ENCODE data around the gene PREX1.

PREX1 gene

DNA sequence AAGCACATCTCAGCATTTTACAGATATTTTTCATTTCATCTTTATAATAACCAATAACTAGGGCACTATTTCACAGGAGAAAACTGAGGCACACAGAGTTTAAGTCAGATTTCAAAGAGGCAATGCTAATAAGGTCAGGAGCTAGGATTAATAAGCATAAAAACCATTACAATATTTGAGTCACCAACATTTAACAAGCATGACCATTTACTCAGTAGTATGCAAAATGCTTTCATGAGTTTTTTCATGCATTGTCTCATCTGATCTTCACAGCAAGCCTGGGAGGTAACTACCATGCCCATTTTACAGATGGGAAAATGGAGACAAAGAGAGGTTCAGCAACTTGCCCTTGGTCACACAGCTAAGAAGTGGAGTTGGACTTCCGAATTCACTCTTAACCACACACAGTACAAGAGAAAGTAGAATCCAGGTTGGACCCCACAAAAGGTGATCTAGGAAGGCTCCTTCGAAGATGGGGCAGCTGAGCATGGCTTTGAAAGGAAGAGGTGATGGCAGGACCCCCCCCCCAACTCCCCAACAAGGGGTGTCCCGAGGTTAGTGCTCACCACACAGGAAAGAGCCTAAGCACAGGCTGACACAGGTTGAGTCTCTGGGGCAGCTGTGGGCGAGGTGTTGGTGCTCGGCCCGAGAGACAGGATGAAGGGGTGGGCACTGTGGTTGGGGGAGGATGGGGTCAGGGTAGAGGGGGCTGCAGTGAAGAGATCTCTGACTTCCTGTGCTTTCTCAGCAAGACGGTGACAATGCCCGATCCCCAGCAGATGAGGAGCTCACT is 108.8 kb downstream of the PREX1 start:
- DNase-seq (ENCODE audit: low read depth), result peak; percentile 30

DNA sequence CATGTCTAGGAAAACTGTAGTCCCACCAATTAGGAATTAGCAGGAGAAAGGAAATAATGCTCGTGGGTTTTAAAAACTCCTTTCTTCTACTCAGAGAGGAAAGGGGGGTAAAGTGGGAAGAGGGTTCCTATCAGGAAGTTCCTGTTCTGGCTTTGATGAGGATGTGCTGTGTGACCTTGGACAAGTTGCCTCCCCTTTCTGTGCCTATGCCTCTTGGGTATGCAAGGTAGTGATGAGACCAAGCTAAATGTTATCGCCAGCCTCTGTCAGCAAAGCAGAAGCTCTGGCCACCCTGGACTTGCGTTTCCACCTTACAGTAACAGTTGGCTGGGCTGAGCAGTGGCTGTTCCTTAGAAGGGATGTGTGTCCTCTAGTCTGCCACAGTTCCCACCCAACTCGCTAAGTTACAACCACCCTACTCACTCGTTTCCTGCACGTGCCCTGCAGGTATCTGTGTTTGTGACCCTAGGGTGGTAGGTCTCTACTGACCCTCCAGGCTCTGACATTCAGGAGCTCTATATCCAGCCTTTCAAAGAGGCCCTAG is 110.0 kb downstream of the PREX1 start:
- DNase-seq (ENCODE audit: low read depth), result no peak

DNA sequence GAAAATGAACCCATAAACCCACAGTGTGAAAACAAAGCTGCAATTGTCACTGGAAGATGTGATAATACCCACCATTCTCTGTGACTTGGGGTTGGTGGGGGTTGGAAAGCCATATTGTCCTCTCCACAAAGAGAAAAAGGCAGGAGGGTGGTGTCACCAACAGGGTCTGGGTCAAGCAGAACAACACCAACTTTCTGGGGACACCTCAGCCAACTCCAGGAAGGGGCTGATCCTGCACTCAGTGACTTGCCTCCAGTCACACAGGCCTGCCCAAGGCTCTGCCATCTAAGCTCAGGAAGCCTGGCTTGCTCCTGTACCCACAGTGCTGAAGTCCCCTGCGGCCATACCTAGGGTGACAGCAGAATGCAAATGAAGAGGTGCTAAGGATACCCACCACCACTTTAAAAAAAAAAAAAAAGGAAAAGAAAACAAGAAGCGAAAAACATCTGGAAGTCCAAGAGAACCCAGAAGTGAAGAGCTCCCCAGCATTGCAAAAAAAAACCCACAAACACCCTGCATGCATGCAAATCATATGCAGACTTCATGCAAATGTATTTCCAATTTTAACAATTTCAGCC is 110.6 kb downstream of the PREX1 start:
- DNase-seq (ENCODE audit: low read depth), result no peak

DNA sequence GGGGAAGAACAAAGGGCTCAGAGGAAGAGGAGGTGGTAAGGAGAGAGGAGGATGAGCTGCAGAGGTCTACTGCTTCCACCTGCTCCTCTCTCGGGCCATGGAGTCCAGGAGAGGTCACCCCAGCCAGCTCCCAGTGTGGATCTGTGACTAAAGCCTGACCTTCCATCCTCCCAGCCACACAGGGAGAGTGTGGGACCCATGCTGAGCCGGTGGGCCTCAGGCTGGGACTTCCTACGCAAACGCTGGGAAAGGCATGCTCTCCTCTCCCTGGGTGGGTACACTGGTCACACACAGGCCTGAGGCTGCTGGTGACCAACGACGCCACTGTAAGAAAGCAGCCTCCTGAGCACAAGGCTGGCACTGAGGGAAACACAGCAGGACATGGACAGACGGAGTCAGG is 111.3 kb downstream of the PREX1 start:
- DNase-seq (ENCODE audit: low read depth), result no peak

DNA sequence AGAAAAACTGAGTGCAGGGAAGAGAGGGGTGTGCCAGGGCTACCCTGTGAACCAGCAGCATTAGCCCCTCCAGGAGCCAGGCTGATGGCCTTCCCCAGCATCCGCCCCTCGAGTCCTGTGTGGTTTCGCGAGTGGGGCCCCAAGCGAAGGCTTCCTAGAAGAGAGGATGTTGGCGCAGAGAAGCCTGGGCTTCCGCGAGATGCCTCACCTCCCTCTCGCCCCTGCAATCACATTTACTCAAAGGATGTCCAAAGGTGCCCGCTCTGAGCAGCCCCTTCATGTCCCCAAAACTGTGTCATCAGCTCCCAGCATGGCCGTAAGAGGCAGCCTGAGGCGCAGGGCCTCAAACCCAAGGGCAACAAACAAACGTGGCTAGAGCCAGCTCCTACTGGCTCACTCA is 111.7 kb downstream of the PREX1 start:
- peak; percentile 30 for DNase-seq (ENCODE audit: low read depth)

DNA sequence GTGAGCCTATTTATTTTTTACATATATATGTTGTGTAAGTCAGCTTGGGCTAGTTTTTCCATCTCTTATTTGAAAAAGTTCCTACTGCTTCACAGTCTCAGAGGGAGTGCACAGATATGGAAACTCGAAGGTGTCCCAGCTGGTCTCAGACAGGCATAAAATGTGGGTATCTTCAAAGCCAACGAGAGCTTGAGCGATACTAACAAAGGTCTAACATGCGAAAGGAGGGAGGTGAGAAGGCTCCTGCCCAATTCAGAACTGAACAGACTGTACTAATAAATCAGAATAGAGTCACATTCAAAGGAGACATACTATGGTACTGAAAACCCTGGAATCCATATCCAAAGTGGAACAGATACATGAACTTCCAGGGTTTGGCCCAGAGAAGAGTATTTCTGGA is 113.0 kb downstream of the PREX1 start:
- no peak for DNase-seq (ENCODE audit: low read depth)

DNA sequence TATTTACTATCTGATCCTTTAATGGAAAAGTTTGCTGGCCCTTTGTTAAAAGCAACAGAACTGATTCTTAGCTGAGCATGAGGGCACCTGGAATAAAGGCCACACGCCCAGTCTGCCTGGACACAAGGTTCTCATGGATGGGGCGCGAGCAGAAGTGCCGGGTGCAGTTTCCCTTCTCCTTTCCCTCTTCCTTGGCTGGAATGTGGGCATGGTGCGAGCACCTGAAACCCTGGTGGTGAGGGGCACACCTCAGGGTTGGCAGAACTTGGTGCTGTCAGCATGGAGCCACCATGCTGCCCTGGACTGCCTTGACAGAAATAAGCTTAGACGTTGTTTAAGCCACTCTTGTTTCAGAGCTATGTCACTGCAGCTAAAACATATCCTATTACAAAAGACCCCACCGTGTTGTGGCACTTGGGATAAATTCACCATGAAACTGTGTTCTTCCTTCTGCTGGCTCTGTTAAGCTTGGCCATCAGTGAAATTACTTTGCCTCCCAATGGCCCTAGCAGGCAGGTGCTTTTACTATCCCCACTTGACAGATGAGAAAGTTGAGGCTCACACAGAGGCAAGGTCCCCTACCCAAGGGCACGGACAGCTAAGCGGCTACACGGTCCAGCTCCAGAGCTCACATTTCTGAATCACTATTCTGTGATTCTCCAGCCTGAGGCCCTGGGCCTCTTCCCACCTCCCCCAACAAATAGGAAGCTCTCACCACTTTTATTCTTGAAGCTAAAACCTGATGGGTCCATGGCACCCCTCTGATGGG is 115.9 kb downstream of the PREX1 start:
- no peak for DNase-seq (ENCODE audit: low read depth)

DNA sequence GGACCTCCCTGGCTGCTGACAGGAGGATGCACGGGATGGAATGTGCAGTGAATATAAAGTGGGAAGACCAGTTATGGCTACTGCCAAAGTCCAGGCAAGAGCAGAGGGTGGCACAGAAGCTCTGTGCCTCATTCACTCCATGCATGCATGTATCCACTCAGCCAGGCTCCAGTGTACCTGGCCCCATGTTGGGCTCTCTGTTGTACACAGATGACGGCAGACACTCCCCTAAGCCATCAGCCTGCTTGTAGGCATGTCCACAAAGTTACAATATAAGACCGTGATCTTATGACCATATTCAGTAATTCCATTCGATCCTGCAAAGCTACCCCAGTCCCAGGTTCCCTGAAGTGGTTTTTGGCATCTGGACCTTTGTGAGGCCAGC is 116.8 kb downstream of the PREX1 start:
- DNase-seq (ENCODE audit: low read depth), result no peak

DNA sequence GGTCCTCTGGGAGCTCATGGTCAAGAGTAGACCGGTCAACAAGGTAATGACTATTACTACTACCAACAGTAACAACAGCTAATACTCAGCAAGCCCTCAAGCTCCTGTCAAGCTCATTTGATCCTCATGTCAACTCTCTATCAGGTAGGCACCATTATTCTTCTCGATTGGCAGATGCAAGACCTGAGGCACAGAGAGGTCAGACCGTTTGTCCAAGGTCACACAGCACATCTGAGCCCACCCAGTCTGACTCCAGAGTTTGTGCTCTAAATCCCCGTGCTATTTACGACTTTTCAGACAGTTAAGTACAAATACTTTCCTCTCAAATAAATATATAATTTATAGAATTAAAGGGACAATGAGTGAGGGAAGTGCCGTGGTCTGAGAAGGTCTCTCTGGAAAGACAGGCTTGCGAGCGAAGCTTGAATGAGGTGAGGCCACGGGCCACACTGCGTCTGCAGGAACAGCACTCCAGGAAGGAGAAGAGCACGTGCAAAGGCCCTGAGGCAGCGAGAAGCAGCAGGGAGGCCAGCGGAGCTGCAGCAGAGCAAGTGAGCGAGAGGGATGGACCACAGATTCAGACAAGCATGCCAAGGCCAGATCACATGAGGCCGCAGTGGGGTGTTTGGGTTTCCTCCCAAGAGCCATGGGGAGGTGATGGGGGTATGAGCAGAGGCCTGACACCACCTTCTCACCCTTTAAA is 117.3 kb downstream of the PREX1 start:
- no peak for DNase-seq (ENCODE audit: low read depth)

DNA sequence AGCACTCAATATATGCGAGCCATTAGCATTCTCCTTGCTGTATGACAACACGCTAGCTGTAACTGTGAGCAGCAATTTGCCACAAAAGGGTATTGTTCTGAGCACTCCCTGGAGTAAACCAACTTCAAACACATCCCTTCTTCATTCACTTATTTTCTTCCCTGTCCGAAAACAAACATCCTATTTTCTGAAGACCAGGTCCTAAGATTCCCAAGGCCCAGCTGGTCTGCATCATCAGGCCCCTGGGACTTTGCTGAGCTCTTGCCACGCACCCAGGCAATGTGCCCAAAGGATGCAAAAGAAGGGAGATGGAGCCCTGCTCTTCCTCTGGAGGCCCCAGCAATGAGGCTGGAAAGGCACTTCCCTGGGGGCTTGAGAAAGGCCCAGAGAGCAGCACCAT is 118.1 kb downstream of the PREX1 start:
- DNase-seq (ENCODE audit: low read depth), result no peak

DNA sequence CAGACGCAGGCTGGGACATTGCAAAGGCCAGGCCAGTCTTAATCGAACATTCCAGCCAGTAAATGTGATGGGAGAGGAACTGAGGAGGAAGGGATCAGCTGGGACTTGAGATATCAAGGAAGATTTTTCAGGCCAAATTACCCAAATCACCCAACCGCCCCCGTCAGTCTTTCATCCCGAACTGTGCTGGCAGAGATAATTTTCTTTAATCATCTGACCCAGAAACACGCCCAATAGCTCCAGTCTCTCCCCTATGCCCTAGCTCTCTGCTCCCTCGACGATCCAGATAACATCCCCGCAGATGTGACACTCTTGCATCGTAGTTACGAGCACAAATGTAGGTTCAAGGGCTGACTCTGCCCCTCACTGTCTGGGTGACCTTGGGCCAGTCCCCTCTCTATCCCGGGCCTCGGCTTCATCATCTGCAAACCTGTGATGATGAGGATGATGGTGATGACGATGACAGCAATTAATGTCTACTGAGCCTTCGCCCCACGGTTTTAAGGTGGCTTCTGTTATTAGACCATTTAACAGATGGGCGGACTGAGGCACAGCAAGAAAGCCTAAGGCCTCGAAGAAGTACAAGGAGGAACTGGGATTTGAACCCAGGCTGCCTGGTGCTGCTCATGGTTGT is 118.6 kb downstream of the PREX1 start:
- DNase-seq (ENCODE audit: low read depth), result no peak

DNA sequence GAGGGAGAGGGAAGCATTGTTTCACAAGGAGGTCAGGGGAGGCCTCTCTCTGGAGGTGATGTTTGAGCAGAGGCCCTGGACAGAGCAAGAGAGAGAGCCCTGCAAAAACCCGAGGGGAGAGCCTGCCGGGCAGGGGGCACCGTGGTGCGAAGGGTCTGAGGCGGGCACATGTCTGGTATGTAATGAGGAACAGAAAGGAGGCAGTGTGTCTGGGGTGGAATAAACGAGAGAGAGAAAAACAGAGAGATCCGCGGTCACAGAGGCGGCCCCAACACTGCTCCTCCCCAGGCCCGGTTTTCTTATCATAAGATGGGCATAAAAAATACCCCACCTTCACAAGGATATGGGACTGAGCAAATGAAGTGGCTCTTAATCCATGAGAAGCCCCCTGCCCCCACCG is 119.2 kb downstream of the PREX1 start:
- DNase-seq (ENCODE audit: low read depth), result no peak

DNA sequence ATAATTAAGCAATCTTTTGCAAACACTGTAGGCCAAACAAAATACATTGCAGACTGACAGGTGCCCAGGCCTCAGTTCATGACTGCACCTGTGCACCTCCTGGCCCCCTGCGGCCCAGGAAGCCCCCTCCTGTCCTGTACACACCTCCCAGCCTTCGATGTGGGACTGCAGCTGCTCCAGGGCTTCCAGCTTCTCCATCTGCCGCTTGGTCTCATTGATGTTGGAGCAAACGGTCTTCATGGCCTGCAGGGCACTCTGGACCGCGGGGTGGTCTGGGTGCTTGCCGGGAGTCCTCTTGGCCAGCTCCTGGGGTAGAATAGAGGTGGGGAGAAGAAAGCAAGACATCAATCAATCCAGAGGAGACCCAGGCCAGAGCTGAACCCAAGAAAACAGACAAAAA is 119.7 kb downstream of the PREX1 start:
- no peak for DNase-seq (ENCODE audit: low read depth)

DNA sequence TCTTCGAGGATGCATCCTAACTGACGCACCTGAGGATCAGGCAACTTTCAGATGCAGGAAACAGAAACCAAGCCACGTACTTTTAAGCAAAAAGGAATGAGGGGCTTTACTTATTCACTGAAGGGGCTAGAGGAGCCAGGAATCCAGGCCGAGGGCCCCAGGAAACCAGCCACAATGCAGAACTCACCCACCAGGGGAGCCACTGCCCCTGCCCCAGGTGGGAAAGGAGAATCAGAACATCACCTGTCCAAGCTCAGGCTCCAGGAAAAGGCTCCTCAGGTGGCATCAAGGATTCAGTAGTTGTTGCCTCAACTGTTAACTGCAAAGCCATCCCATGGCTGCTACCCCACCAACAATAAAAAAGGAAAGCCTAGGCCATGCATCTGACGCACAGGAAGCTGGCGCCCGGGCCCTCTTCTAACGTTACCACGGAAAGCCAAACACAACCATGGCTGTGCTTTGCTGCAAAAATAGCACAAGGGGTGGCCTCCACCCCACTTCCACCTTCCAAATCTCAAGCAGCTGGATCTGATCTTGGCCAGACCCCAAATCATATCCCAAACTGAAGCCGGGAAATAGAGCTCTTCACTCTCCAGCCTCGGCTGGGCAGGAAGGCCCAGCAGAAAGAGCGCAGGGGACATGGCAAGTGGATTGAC is 121.0 kb downstream of the PREX1 start:
- DNase-seq (ENCODE audit: low read depth), result no peak

DNA sequence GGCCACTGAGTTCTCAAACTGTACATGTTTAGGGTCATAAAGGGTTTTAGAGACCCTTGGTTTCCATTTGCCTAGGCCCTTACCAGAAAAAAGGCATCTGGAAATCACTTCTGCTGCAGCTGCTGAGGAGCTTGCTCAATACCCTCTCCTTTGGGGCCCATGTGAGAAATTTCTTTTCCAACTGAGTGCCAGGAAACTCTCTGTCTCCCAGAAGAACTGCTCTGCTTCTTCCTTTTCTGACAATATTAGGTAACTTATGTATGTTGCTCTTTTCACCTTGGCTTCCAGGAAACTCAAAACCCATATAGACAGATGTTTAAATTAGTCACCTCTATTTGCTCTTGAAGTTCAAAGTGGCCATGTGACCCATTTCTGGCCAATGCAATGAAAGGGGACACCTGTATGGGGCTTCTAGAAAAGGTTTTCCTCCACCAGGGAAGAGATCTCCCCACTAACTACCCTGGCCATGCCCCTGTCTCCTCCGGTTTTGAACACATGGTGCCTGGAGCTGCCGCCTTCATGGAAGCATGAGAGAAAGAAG is 121.6 kb downstream of the PREX1 start:
- DNase-seq (ENCODE audit: low read depth), result no peak

DNA sequence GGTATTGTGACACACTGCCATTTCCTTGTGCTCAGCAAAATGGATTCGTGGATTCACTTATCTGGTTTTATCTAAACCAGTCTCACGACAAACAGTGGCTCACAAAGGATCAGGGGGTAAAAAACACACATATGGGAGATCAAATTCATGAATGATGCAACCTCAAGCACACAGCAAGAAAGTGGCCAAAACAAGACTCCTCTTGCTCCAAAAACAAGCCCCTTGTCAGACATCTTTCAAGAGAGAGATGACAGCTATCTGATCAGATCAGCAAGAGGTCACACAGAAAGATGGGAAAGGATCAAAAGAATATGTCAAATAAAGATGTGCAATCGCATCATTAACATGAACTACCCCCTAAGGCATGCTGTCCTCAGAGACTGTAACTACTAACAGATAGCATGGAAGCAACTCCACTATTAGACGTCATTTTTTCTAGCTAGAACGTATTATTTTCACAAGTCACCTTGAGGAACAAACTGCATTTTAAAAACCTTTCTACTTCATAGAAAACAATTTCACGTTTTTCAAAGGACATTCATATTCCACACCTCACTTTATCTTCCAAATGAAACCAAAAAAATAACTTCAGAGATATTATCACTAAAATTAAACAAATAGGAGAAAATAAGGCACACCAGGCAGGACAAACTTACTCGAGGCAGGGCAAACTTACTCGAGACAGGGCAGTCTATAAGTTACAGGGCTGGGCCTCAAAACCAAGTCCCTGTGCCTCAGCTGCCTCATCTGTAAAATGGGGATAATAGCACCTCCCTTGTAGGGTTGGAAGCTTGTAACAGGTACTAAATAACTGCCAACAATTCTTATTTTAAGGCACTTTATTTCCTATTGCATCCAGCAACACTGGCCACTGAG is 122.3 kb downstream of the PREX1 start:
- DNase-seq (ENCODE audit: low read depth), result no peak

DNA sequence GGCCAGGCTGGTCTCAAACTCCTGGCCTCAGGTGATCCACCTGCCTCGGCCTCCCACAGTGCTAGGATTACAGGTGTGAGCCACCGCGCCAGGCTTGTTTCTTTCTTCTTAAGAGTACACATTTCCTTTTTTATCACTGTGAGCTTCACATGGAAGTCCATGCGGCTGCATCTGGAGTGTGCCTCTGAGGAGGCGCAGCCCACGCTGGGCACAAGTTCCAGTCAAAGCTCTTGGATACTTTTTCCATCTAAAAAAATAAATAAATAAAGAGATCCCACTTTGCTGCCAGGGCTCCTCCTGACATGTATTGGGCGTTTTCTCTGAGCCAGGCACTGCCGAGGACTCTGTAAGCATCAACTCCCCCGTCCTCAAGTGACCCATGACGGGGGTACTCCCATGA is 123.0 kb downstream of the PREX1 start:
- DNase-seq (ENCODE audit: low read depth), result no peak

DNA sequence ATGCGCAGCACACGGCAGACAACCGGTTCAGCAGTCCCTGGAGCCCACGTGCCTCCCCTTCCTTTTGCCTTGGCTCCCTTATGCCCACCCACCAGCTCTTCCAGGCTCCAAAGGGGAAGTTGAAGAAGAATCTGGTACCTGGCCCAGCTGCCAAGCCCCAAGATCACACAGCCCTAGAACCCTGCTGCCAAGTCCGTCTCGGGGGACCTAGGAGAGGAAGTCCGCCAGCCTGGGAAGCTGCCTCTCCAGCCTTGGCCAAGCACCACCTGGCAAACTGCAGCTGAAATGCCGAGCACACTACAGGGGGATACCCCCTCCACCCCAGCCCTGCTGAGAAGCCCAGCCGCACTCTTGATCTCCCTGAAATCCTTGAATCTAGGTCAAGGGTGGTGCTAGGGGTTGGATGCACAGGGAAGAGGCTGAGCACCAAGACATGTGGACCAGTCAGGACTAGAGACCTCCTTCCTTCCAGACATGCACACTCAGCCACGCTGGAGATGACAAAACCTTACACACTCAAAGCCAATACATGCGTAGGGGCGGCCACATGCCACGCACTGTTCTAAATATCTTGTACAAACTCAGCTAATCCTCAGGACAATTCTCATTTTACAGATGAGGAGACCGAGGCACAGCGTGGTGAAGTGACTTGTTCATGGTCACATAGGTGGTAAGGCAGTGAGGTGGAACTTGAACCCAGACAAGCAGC is 124.1 kb downstream of the PREX1 start:
- no peak for DNase-seq (ENCODE audit: low read depth)

DNA sequence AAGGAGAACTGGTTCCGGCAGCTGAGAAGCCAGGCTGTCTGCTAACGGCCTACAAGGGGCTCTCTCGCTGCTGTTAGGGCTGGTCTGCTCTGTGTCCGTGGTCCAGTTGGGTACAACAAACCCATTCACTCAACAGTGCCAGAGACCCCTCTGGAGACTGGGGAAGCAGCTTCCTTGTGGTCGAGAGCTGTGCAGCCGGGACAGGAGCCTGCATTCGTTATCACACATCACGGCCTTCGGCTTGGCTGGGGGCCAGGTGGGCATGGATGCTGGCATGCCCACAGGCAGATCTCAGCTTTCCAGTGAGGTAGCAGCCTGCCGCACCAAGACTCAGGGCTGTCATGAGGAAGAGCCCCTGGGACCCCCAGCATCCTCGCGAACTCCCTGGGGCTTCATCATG is 124.7 kb downstream of the PREX1 start:
- no peak for DNase-seq (ENCODE audit: low read depth)
